Fibroblast of gingiva (primary cell): ENCODE measurements around the gene GSDME.
"Not testable (repeated sequence)": the region's sequence is repeated elsewhere in the genome, so short reads cannot be mapped to it uniquely, and the experiment has no call there.

Experiments
- DNase-seq: peaks from one replicate; pipeline ENCODE4 v3.0.0-alpha.2; 2011; ENCODE audit warnings: low read depth

Gene GSDME

GRCh38 chr7:24757353-24758275, at the start of gene GSDME:
TSS of gene GSDME (minus strand) at chr7:24757464. CDS start at chr7:24749774, 7,690 bp downstream.
- DNase-seq, result peak; percentile 76

- DNase-seq, result no peak
These were observed 45.0 kb upstream of the GSDME start for GRCh38 chr7:24802300-24802699.

- no peak for DNase-seq
These were observed 44.6 kb upstream of the GSDME start for GRCh38 chr7:24801883-24802282.

- no peak for DNase-seq
These were observed 43.4 kb upstream of the GSDME start for GRCh38 chr7:24800667-24801066.

GRCh38 chr7:24800073-24800472, 42.8 kb upstream of the GSDME start:
- DNase-seq, result no peak

- DNase-seq, result no peak
These were observed 42.2 kb upstream of the GSDME start for GRCh38 chr7:24799506-24799905.

GRCh38 chr7:24798261-24798660, 41.0 kb upstream of the GSDME start:
- DNase-seq, result no peak

GRCh38 chr7:24797270-24797669, 40.0 kb upstream of the GSDME start:
- DNase-seq, result no peak

- DNase-seq, result no peak
These were observed 38.1 kb upstream of the GSDME start for GRCh38 chr7:24795407-24795767.

- not testable (repeated sequence) for DNase-seq
These were observed 37.6 kb upstream of the GSDME start for GRCh38 chr7:24794751-24795406.

- DNase-seq, result no peak
These were observed 36.9 kb upstream of the GSDME start for GRCh38 chr7:24793982-24794648.

- DNase-seq, result no peak
These were observed 31.8 kb upstream of the GSDME start for GRCh38 chr7:24788961-24789576.

GRCh38 chr7:24788075-24788474, 30.8 kb upstream of the GSDME start:
- DNase-seq, result no peak

GRCh38 chr7:24786941-24787340, 29.7 kb upstream of the GSDME start:
- DNase-seq, result peak; percentile 98

- peak; percentile 33 for DNase-seq
These were observed 29.0 kb upstream of the GSDME start for GRCh38 chr7:24786306-24786705.

- DNase-seq, result no peak
These were observed 27.0 kb upstream of the GSDME start for GRCh38 chr7:24784277-24784676.

- no peak for DNase-seq
These were observed 26.4 kb upstream of the GSDME start for GRCh38 chr7:24783698-24784097.

- no peak for DNase-seq
These were observed 23.8 kb upstream of the GSDME start for GRCh38 chr7:24781106-24781505.

GRCh38 chr7:24779283-24779655, 22.0 kb upstream of the GSDME start:
- no peak for DNase-seq

GRCh38 chr7:24778543-24779282, 21.4 kb upstream of the GSDME start:
- peak; percentile 88 for DNase-seq

GRCh38 chr7:24777806-24778205, 20.5 kb upstream of the GSDME start:
- DNase-seq, result peak; percentile 36

GRCh38 chr7:24773646-24774045, 16.4 kb upstream of the GSDME start:
- no peak for DNase-seq
